GM21515 (cell line): ENCODE results near the gene SSNA1.
"Not testable (repeated sequence)": the region's sequence is repeated elsewhere in the genome, so short reads cannot be mapped to it uniquely, and the experiment has no call there.

Experiments
- ATAC-seq: cut with Tn5 transposase; IDR thresholded peaks from one replicate; pipeline ENCODE4 v1.9.1; 2021; ENCODE audit not compliant: unreplicated experiment

The SSNA1 gene

GRCh38 chr9:137229903-137230704, 41.6 kb downstream of the SSNA1 start:
- ATAC-seq = no peak

- no peak for ATAC-seq
Observed at GRCh38 chr9:137230705-137231371, 42.4 kb downstream of the SSNA1 start, which contains the start of gene SLC34A3. Gene SLC34A3, plus strand, starts transcription at chr9:137230901. Its CDS starts 802 bp downstream, at chr9:137231703.

GRCh38 chr9:137231372-137232039, 43.0 kb downstream of the SSNA1 start:
- no peak for ATAC-seq

GRCh38 chr9:137232101-137232500, 43.6 kb downstream of the SSNA1 start:
- ATAC-seq = no peak

- no peak for ATAC-seq
Observed at GRCh38 chr9:137232510-137232909, 44.0 kb downstream of the SSNA1 start.

- ATAC-seq = no peak
Observed at GRCh38 chr9:137233143-137233980, 44.9 kb downstream of the SSNA1 start.

- ATAC-seq = no peak
Observed at GRCh38 chr9:137234055-137234697, 45.7 kb downstream of the SSNA1 start.

GRCh38 chr9:137234758-137235423, 46.4 kb downstream of the SSNA1 start:
- ATAC-seq = no peak

GRCh38 chr9:137235424-137236237, 47.2 kb downstream of the SSNA1 start:
- ATAC-seq = no peak

GRCh38 chr9:137236238-137236935, 47.9 kb downstream of the SSNA1 start:
- ATAC-seq = no peak

GRCh38 chr9:137236936-137237421, 48.5 kb downstream of the SSNA1 start:
- ATAC-seq = no peak

- no peak for ATAC-seq
Observed at GRCh38 chr9:137237759-137238726, 49.6 kb downstream of the SSNA1 start.

GRCh38 chr9:137239541-137240200, 51.2 kb downstream of the SSNA1 start:
- ATAC-seq = not testable (repeated sequence)
